ENCODE data around the gene LRRC47. TPM values are rescaled to one million over a fixed set of nuclear protein-coding genes. Genes with fewer than 3 reads are reported as not detected.

The LRRC47 gene
- total and polyA plus RNA-seq, 11 donors: 18.4 to 85.7 (median 60.2) TPM

DNA sequence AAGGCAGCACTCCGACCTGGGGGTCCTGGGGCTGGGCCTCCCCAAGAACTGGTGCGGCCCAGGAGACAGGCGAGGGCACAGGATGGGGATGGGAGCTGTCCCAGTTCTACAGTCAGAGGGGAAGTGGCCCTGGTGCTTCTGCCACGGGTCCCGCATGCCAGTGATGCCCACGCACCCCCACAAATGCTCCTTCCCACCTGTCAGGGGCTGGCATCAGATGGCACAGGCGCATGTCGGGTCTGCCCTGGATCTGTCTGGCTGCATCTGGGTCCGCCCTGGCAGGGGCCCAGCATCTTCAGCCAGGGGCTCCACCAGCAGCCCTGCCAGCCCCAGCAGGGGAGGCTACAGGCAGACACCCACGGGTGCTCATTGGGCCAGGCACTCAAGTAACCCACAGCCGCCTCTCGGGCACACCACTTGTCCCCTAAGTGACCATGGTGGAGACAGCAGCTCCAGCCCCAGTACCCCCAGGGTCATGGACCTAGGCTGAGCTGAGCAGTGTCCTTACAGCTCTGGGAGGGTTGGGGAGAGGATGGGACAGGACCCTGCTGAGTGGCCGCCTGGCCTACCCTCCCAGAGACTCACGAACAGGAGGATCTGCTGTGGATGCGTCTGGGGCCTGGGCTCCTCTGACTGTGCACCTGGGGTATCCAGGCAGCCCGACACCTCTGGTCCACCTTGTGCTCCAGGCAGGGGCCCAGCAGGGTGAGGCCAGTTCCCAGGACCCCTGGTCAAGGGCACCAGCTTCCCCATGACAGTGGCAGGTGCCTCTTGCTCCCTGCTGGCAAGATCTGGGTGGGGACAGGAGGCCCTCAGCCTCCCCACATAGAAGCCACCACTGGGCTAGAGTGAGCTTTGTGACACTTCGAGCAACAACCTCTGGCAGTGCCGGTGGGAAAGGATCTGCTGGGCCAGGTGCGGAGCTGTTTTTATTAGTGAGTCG is 18.4 kb downstream of the LRRC47 start:
- Histone ChIP-seq H3K27ac (no peak overlapping the region), H3K4me3 (no peak overlapping the region), H3K9me3 (no peaks in the 10 kb centered on the region), H3K36me3 (peaks cover 0 to 48% (median 41%) of the 10 kb centered on the region in 9 donors), H3K27me3 (no peaks in the 10 kb centered on the region), H3K4me1 (peaks cover 0 to 40% (median 20%) of the 10 kb centered on the region in 12 donors)
- intact Hi-C loops (cut with DNase I): no loop called here
- ATAC-seq (no peak), DNase-seq (peak in 1 of 5 donors; percentile 24)
- 87 to 93% (median 89%) methylated on average over 9 to 20 of the region's 20 CpGs for WGBS, 4 donors
- TF ChIP-seq, protein P1, sequence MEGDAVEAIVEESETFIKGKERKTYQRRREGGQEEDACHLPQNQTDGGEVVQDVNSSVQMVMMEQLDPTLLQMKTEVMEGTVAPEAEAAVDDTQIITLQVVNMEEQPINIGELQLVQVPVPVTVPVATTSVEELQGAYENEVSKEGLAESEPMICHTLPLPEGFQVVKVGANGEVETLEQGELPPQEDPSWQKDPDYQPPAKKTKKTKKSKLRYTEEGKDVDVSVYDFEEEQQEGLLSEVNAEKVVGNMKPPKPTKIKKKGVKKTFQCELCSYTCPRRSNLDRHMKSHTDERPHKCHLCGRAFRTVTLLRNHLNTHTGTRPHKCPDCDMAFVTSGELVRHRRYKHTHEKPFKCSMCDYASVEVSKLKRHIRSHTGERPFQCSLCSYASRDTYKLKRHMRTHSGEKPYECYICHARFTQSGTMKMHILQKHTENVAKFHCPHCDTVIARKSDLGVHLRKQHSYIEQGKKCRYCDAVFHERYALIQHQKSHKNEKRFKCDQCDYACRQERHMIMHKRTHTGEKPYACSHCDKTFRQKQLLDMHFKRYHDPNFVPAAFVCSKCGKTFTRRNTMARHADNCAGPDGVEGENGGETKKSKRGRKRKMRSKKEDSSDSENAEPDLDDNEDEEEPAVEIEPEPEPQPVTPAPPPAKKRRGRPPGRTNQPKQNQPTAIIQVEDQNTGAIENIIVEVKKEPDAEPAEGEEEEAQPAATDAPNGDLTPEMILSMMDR (IDR thresholded peaks at IDR 0.05): no peak
- no peak for TF ChIP-seq POLR2A (IDR thresholded peaks at IDR 0.05)

DNA sequence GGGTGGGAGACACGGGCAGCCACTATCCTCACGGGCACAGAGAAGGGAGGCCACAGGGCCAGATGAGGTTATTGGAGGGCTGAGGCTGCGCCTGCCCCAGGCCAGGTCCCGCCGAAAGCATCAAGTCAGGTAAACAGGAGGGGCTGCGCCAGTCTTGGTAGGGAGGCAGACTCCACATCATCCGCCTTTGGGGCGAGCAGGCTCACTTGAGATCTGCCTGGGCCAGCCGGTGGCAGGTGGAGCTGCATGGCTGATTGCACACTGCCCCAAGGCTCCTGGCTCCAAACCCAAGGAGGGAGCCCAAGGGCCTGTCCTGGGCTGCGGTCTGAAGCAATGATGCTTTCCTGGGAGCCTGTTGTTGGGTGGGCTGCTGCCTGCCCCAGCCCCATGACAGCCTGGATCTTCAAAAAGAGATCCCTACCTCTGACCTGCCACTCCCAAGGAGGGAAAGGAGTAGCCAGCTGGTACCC is 19.2 kb downstream of the LRRC47 start:
- peaks cover 0 to 46% (median 22%) of the 10 kb centered on the region in 12 donors for H3K4me1 ChIP-seq
- H3K27ac ChIP-seq: no peak overlapping the region
- H3K9me3 ChIP-seq: no peaks in the 10 kb centered on the region
- ATAC-seq (no peak), DNase-seq (no peak)
- intact Hi-C loops (cut with DNase I): no loop called here
- TF ChIP-seq, protein P1 (IDR thresholded peaks at IDR 0.05): no peak
- TF ChIP-seq POLR2A (IDR thresholded peaks at IDR 0.05): no peak
- H3K4me3 ChIP-seq: no peak overlapping the region
- WGBS, 4 donors: 86 to 89% (median 87%) methylated on average over 10 of the region's 10 CpGs
- peaks cover 0 to 40% (median 33%) of the 10 kb centered on the region in 9 donors for H3K36me3 ChIP-seq
- no peaks in the 10 kb centered on the region for H3K27me3 ChIP-seq

DNA sequence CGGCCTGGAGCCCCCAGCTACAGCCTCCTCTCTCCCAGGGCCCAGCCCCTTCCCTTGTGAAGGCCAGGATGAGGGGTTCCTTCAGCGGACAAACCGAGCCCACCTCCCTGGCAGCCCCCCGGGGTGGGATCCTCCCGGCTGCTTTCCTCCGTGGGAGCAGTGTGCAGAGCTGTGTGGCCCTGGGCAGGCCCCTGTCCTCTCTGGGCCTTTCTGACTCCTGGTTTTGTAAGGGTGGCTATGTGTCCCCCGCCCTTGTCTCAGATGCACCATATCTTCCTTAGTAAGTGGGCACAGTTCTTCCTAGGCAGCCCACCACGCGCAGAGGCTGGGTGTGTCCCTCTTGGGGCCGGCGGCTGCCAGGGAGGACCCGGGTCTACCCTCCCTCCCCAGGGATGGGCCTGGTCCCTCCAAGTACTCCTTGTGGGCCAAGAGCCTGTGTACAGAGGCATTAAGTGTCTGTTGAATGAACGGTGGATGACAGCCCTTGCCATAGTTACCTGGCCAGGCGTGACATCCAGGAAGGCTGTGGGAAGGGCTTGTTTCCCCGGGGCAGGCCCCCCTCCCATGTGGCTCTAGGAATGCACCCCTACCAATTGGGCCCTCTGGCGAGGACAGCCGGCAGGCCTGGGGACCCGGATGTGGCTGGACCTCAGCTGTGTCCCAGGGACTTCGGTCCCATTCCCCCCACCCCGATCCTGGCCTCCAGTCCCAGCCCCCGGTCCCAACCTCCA is 19.9 kb downstream of the LRRC47 start:
- intact Hi-C loops (cut with DNase I): no loop called here
- no peak for TF ChIP-seq POLR2A (IDR thresholded peaks at IDR 0.05)
- TF ChIP-seq, protein P1 (IDR thresholded peaks at IDR 0.05): no peak
- Histone ChIP-seq H3K4me1 (peaks cover 0 to 53% (median 29%) of the 10 kb centered on the region in 12 donors), H3K4me3 (no peak overlapping the region), H3K27me3 (peaks cover 0 to 6% (median 0%) of the 10 kb centered on the region in 9 donors), H3K9me3 (no peaks in the 10 kb centered on the region), H3K36me3 (peaks cover 0 to 33% (median 26%) of the 10 kb centered on the region in 9 donors), H3K27ac (no peak overlapping the region)
- WGBS, 4 donors: 74 to 81% (median 78%) methylated on average over 20 to 21 of the region's 21 CpGs
- no peak for DNase-seq
- ATAC-seq: no peak
